Kidney epithelial cell (primary cell): Measurements from ENCODE around the gene MNAT1. TPM values are rescaled to one million over a fixed set of nuclear protein-coding genes. Genes with fewer than 3 reads are reported as not detected.
"Not testable (repeated sequence)": the region's sequence is repeated elsewhere in the genome, so short reads cannot be mapped to it uniquely, and the experiment has no call there.

Experiments used
- DNase-seq: peaks from one replicate; pipeline ENCODE4 v3.0.0-alpha.2; 2010; ENCODE audit warnings: low read depth
- H3K27me3 ChIP-seq: 2 replicates; pipeline ENCODE4 v1.6.0; 2011; ENCODE audit warnings: low read length; ENCODE audit not compliant: control insufficient read depth, insufficient read depth
- H3K36me3 ChIP-seq: 2 replicates; pipeline ENCODE4 v1.5.1; 2011; ENCODE audit warnings: low read length; ENCODE audit not compliant: control insufficient read depth, insufficient read depth
- H3K4me3 ChIP-seq: 2 replicates; pipeline ENCODE4 v1.5.1; 2011; ENCODE audit warnings: low read depth, mild to moderate bottlenecking, control low read depth, low read length
- CTCF ChIP-seq: IDR thresholded peaks from 2 replicates; pipeline ENCODE4 v1.5.1; 2011; ENCODE audit warnings: mild to moderate bottlenecking, moderate library complexity, low read length, control low read depth, inconsistent platforms; ENCODE audit not compliant: insufficient read depth, poor library complexity, severe bottlenecking
- total RNA-seq: library from RNA; depleted of rRNA; stranded (reverse); fragments of >200 nt; gene quantifications from 2 replicates; pipeline ENCODE4 v1.2.3, GENCODE V29; 2015

Gene MNAT1
- total RNA-seq, 1 donor from 2014 or later = 49.2 TPM

- DNase-seq = no peak
- no peak for TF ChIP-seq CTCF
- H3K36me3 ChIP-seq = peaks cover 1% of the 10 kb centered on the region
- no peaks in the 10 kb centered on the region for H3K27me3 ChIP-seq
- H3K4me3 ChIP-seq = no peak overlapping the region
Observed at GRCh38 chr14:60839057-60839456, 104.5 kb downstream of the MNAT1 start.

- Histone ChIP-seq H3K36me3 (peaks cover 1% of the 10 kb centered on the region), H3K4me3 (no peak overlapping the region), H3K27me3 (no peaks in the 10 kb centered on the region)
- TF ChIP-seq CTCF = no peak
- no peak for DNase-seq
Observed at GRCh38 chr14:60839657-60840056, 105.1 kb downstream of the MNAT1 start.

GRCh38 chr14:60840313-60840712 lies 105.8 kb downstream of the MNAT1 start:
- H3K4me3 ChIP-seq = no peak overlapping the region
- peaks cover 1% of the 10 kb centered on the region for H3K36me3 ChIP-seq
- no peaks in the 10 kb centered on the region for H3K27me3 ChIP-seq
- no peak for TF ChIP-seq CTCF
- no peak for DNase-seq

- Histone ChIP-seq H3K4me3 (no peak overlapping the region), H3K36me3 (no peaks in the 10 kb centered on the region), H3K27me3 (no peaks in the 10 kb centered on the region)
- TF ChIP-seq CTCF = no peak
- DNase-seq = no peak
Observed at GRCh38 chr14:60845523-60845922, 111.0 kb downstream of the MNAT1 start.

GRCh38 chr14:60848066-60848465 lies 113.5 kb downstream of the MNAT1 start:
- Histone ChIP-seq H3K36me3 (no peaks in the 10 kb centered on the region), H3K27me3 (no peaks in the 10 kb centered on the region), H3K4me3 (no peak overlapping the region)
- TF ChIP-seq CTCF = no peak
- no peak for DNase-seq

GRCh38 chr14:60851692-60852091 lies 117.1 kb downstream of the MNAT1 start:
- not testable (repeated sequence) for DNase-seq, H3K4me3 ChIP-seq, H3K36me3 ChIP-seq, H3K27me3 ChIP-seq
